AG09319 (cell line): ENCODE measurements around the gene MBOAT1.

ENCODE experiments used
- DNase-seq: peaks from one replicate; pipeline ENCODE4 v3.0.0-alpha.2; 2010; ENCODE audit warnings: low read depth; ENCODE audit errors: extremely low read depth
- CTCF ChIP-seq: IDR thresholded peaks from 2 replicates; pipeline ENCODE4 v1.5.1; 2011; ENCODE audit warnings: low read depth, mild to moderate bottlenecking, inconsistent platforms, low read length, moderate library complexity

Gene MBOAT1

GRCh38 chr6:20220359-20220758 is 8.1 kb upstream of the MBOAT1 start:
- DNase-seq: no peak
- no peak for TF ChIP-seq CTCF

- DNase-seq: no peak
- no peak for TF ChIP-seq CTCF
Measured at GRCh38 chr6:20217891-20218290, 5.6 kb upstream of the MBOAT1 start.

- DNase-seq: no peak
- TF ChIP-seq CTCF: no peak
Measured at GRCh38 chr6:20217324-20217855, 5.1 kb upstream of the MBOAT1 start.

GRCh38 chr6:20215310-20215709 is 3.0 kb upstream of the MBOAT1 start:
- TF ChIP-seq CTCF: no peak
- no peak for DNase-seq

GRCh38 chr6:20213271-20213798 is 1.1 kb upstream of the MBOAT1 start:
- no peak for DNase-seq

GRCh38 chr6:20211941-20212391 is 303 bp downstream of the MBOAT1 start:
- DNase-seq: no peak
- TF ChIP-seq CTCF: no peak; the same call in 1 of the 2 replicates

More at GRCh38 chr6:20213271-20213798, 1.1 kb upstream of the MBOAT1 start:
- TF ChIP-seq CTCF: no peak

- no peak for TF ChIP-seq CTCF
- DNase-seq: no peak
Measured at GRCh38 chr6:20211037-20211940, 980 bp downstream of the MBOAT1 start.
